ENCODE results near the gene ZNF846.
"Not testable (repeated sequence)": the region's sequence is repeated elsewhere in the genome, so short reads cannot be mapped to it uniquely, and the experiment has no call there.

The ZNF846 gene

DNA sequence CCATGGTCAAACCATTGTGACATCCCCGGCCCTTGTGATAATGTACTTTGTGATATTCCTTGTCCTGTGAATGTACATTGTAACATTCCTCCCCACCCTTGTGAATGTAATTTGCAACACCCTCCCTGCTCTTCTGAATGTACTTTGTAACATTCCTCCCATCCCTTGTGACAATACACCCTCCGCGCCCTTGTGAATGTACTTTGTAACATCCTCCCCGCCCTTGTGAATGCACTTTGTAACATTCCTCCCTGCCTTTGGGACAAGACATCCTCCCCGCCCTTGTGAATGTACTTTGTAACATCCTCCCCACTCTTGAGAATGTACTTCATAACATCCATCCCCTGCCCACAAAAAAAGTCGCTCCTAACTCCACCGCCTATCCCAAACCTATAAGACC lies 17.1 kb downstream of the ZNF846 start:
- no peak for TF ChIP-seq ARNT (IDR thresholded peaks at IDR 0.05)
- no peak for TF ChIP-seq L3MBTL2 (conservative IDR thresholded peaks at IDR 0.05)
- no peak for TF ChIP-seq NFRKB (IDR thresholded peaks at IDR 0.05)
- TF ChIP-seq FOXM1 (IDR thresholded peaks at IDR 0.05; ENCODE audit: borderline replicate concordance) = no peak
- TF ChIP-seq LEF1 (IDR thresholded peaks at IDR 0.05; ENCODE audit: borderline replicate concordance) = no peak
- TF ChIP-seq TARDBP (IDR thresholded peaks at IDR 0.05) = no peak
- no peak for TF ChIP-seq ELF4 (IDR thresholded peaks at IDR 0.05)
- no peak for TF ChIP-seq SUZ12 (IDR thresholded peaks at IDR 0.05)
- no peak for TF ChIP-seq FOXK2 (IDR thresholded peaks at IDR 0.05)
- TF ChIP-seq SP1 (IDR thresholded peaks at IDR 0.05) = no peak
- TF ChIP-seq CTBP1 (IDR thresholded peaks at IDR 0.05; ENCODE audit: borderline replicate concordance) = no peak
- no peak for TF ChIP-seq ZNF384 (IDR thresholded peaks at IDR 0.05)
- no peak for TF ChIP-seq FOXA1 (IDR thresholded peaks at IDR 0.05)
- CTCF ChIA-PET = no interaction called here
- no peak for DNase-seq (ENCODE audit: extremely low spot score)
- POLR2A ChIA-PET = no interaction called here

GRCh38 chr19:9741476-9742171 lies 26.9 kb downstream of the ZNF846 start:
- ChIA-PET CTCF (no interaction called here), POLR2A (no interaction called here)
- DNase-seq (ENCODE audit: extremely low spot score) = no peak
- TF ChIP-seq L3MBTL2 (conservative IDR thresholded peaks at IDR 0.05) = no peak

GRCh38 chr19:9735986-9736385 lies 32.6 kb downstream of the ZNF846 start:
- POLR2A ChIA-PET = no interaction called here
- no peak for DNase-seq (ENCODE audit: extremely low spot score)
- TF ChIP-seq FOXM1 (IDR thresholded peaks at IDR 0.05; ENCODE audit: borderline replicate concordance) (no peak), FOXA1 (IDR thresholded peaks at IDR 0.05) (no peak), ZNF384 (IDR thresholded peaks at IDR 0.05) (no peak), BHLHE40 (IDR thresholded peaks at IDR 0.05; ENCODE audit: borderline replicate concordance) (no peak), LEF1 (IDR thresholded peaks at IDR 0.05; ENCODE audit: borderline replicate concordance) (no peak), SUZ12 (IDR thresholded peaks at IDR 0.05) (no peak), PKNOX1 (IDR thresholded peaks at IDR 0.05) (no peak), NFRKB (IDR thresholded peaks at IDR 0.05) (no peak), ARNT (IDR thresholded peaks at IDR 0.05) (no peak), L3MBTL2 (conservative IDR thresholded peaks at IDR 0.05) (no peak), HDGF (IDR thresholded peaks at IDR 0.05; ENCODE audit: borderline replicate concordance) (no peak), FOXK2 (IDR thresholded peaks at IDR 0.05) (no peak), SP1 (IDR thresholded peaks at IDR 0.05) (no peak), CTBP1 (IDR thresholded peaks at IDR 0.05; ENCODE audit: borderline replicate concordance) (no peak), TARDBP (IDR thresholded peaks at IDR 0.05) (no peak), ELF4 (IDR thresholded peaks at IDR 0.05) (no peak)
- CTCF ChIA-PET = no interaction called here

DNA sequence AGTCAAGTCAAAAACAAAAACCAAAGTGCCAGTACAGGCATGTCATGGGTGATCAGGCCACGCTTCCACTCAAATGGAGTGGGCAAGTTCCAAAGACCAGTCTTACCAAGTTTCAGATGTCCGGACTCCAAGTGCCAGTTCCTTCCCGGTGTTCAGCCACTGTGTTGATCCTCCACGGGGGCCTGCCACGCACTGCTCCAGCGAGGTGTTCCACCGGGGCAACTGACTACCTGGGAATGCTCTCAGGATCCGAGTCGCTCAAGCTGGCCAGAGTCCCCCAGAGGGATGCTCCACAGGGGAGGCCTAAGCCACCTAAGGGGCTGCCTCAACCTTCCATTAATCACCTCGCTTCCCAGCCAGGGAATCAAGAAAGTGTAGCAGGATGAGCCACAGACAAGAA lies 38.5 kb downstream of the ZNF846 start:
- CTCF ChIA-PET; POLR2A ChIA-PET; DNase-seq (ENCODE audit: extremely low spot score): not testable (repeated sequence)

DNA sequence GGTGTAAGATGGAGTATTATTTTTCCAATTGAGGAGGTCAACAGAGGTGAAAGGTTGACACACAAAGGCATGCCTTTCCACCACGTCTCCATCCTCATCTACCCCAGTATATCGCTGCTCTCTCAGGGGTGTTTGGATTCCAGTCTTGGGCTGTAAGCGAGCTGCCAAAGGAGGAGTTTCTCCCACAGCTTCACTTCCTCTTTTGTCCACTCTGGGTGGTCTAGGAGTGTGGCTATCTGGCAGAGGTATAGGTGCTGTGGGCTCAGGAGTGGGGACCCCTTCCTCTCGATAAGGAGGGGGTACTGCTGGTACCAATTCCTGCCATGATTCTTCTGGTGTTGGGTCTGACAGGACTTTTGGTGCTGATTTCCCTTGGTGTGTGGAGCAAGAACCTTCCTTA lies 39.4 kb downstream of the ZNF846 start:
- ChIA-PET POLR2A (no interaction called here), CTCF (no interaction called here)
- TF ChIP-seq BHLHE40 (IDR thresholded peaks at IDR 0.05; ENCODE audit: borderline replicate concordance) (no peak), SUZ12 (IDR thresholded peaks at IDR 0.05) (no peak), FOXA1 (IDR thresholded peaks at IDR 0.05) (no peak), FOXM1 (IDR thresholded peaks at IDR 0.05; ENCODE audit: borderline replicate concordance) (no peak), LEF1 (IDR thresholded peaks at IDR 0.05; ENCODE audit: borderline replicate concordance) (no peak), L3MBTL2 (conservative IDR thresholded peaks at IDR 0.05) (no peak), SP1 (IDR thresholded peaks at IDR 0.05) (no peak), FOXK2 (IDR thresholded peaks at IDR 0.05) (no peak), NFRKB (IDR thresholded peaks at IDR 0.05) (no peak)
- no peak for DNase-seq (ENCODE audit: extremely low spot score)

DNA sequence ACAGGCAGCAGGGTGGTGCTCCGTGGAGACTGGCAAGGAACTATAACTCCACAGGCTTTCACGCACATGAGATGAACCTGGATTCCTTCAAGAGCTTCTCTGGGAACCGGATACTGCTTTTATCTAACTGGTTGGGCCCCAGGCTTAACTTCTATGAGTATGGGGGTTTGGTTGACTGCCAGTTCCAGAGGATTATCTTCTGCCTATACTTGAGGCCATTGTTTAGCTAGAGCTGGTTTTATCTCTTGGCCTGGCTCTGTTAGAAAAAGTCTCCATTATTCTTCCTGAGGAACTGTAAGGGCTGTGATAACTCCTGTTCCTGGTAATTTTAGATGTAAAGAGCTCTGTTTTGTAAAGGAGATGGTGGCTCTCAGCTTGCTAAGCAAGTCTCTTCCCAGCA lies 40.9 kb downstream of the ZNF846 start:
- TF ChIP-seq TARDBP (IDR thresholded peaks at IDR 0.05) = no peak
- TF ChIP-seq L3MBTL2 (conservative IDR thresholded peaks at IDR 0.05) = no peak
- no peak for TF ChIP-seq FOXA1 (IDR thresholded peaks at IDR 0.05)
- no peak for TF ChIP-seq HDGF (IDR thresholded peaks at IDR 0.05; ENCODE audit: borderline replicate concordance)
- no peak for TF ChIP-seq BHLHE40 (IDR thresholded peaks at IDR 0.05; ENCODE audit: borderline replicate concordance)
- TF ChIP-seq CTBP1 (IDR thresholded peaks at IDR 0.05; ENCODE audit: borderline replicate concordance) = no peak
- TF ChIP-seq FOXM1 (IDR thresholded peaks at IDR 0.05; ENCODE audit: borderline replicate concordance) = no peak
- no peak for TF ChIP-seq NFRKB (IDR thresholded peaks at IDR 0.05)
- TF ChIP-seq ZNF384 (IDR thresholded peaks at IDR 0.05) = no peak
- no peak for TF ChIP-seq ARNT (IDR thresholded peaks at IDR 0.05)
- DNase-seq (ENCODE audit: extremely low spot score) = no peak
- ChIA-PET CTCF (no interaction called here), POLR2A (no interaction called here)

DNA sequence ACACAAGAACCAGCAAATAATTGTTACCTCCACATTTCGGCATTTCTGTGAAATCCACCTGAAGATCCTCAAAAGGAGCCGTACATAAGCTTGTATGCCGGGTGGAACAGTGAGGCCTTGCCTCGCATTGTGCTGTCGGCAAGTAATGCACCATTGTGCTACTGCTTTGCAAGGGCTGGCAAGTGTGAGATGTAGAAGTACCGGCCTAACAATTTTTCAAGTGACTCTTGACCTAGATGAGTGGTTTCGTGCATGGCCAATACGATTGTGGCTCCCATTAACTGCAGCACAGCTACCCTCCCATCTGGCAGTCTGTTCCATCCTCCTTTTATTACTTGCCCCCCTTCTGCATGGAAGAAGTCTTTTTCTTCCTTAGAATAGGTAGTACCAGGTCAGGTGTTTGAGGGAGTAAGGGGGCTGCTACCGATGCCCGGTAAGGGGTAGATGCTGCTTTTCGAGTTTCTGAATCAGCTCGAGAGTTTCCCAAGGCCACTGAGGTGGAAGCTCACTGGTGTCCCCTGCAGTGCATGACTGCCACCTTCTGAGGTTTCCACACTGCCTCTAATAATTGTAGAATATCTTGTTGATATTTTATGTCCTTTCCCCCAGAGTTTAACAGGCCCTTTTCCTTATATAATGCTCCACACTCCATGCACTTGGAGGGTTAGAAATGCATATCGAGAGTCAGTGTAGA lies 42.9 kb downstream of the ZNF846 start:
- CTCF ChIA-PET; DNase-seq (ENCODE audit: extremely low spot score); POLR2A ChIA-PET: not testable (repeated sequence)

DNA sequence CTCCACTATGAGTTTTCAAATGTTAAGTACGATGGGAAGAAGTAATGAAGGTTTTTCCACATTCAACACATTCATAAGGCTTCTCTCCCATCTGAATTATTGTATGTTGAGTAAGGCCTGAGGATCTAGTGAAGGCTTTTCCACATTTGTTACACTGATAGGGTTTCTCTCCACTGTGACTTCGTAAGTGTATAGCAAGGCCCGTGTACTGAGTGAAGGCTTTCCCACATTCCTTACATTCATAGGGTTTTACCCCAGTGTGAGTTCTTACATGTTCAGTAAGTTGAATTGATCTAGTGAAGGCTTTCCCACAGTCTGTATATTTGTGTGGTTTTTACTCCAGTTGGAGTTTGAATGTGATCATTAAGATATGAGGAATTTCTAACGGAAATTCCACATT lies 44.4 kb downstream of the ZNF846 start:
- ChIA-PET POLR2A (no interaction called here), CTCF (no interaction called here)
- no peak for TF ChIP-seq SP1 (IDR thresholded peaks at IDR 0.05)
- TF ChIP-seq BHLHE40 (IDR thresholded peaks at IDR 0.05; ENCODE audit: borderline replicate concordance) = no peak
- TF ChIP-seq CTBP1 (IDR thresholded peaks at IDR 0.05; ENCODE audit: borderline replicate concordance) = no peak
- no peak for TF ChIP-seq PKNOX1 (IDR thresholded peaks at IDR 0.05)
- no peak for TF ChIP-seq TARDBP (IDR thresholded peaks at IDR 0.05)
- TF ChIP-seq NFRKB (IDR thresholded peaks at IDR 0.05) = no peak
- DNase-seq (ENCODE audit: extremely low spot score) = no peak
